Testis (tissue), 2 donors: ENCODE data around the gene TMEM135.

Experiments
- CTCF ChIP-seq, 3 experiments: fragments of 450-650 bp in 2 of 3; fragments of 200-600 bp in 1 of 3; sonication (generic) in 1 of 3; IDR thresholded peaks; one replicate each; pipeline ENCODE4 v1.5.1; 2016 to 2019; ENCODE audit warnings: antibody characterized with exemption in 3 of 3, mild to moderate bottlenecking in 2 of 3, moderate library complexity in 1 of 3
- POLR2A ChIP-seq: fragments of 450-650 bp; IDR thresholded peaks from one replicate; pipeline ENCODE4 v1.6.1; 2017; ENCODE audit warnings: antibody characterized with exemption, mild to moderate bottlenecking, moderate library complexity

DNA sequence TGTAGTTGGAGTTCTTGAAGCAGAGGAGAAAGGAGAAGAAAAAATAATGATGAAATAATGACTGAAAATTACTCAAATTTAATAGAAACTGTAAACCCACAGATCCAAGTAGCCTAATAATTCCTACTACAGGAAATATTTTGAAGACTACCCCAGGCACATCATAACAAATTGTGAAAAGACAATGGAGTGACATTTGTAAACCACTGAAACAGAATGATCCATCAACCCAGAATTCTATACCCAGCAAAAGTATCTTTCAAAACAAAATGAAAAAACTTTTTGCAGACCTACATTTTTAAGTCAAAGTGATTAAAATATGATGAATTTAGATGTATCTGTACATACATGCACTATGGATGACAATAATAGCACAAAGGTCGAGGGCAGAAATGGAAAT is 194.6 kb downstream of the TMEM135 start:
- no peak for TF ChIP-seq CTCF (IDR thresholded peaks at IDR 0.05)
- no peak for TF ChIP-seq POLR2A
